Measurements from ENCODE around the gene EPM2A. TPM values are rescaled to one million over a fixed set of nuclear protein-coding genes. Genes with fewer than 3 reads are reported as not detected.

EPM2A gene
- total and polyA plus RNA-seq, 2 donors from 2014 or later, result 7.8 to 9.6 TPM

- Histone ChIP-seq H3K36me3 (ENCODE audit: control insufficient read depth in 2 of 3, insufficient read depth in 3 of 3, low read length in 3 of 3) (no peaks in the 10 kb centered on the region), H3K4me1 (ENCODE audit: control insufficient read depth in 2 of 3, insufficient read depth in 2 of 3, low read depth in 1 of 3, low read length in 3 of 3) (no peaks in the 10 kb centered on the region), H3K9me3 (ENCODE audit: control insufficient read depth in 2 of 3, insufficient read depth in 1 of 3, low read length in 3 of 3) (peaks cover 0 to 3% (median 0%) of the 10 kb centered on the region in 3 donors), H3K4me3 (ENCODE audit: low read length in 3 of 3) (no peak overlapping the region), H3K9ac (ENCODE audit: low read length in 3 of 3) (no peak overlapping the region), H3K27me3 (ENCODE audit: control insufficient read depth, insufficient read depth, low read length) (no peaks in the 10 kb centered on the region), H3K27ac (ENCODE audit: low read depth in 2 of 2, low read length in 2 of 2) (no peak overlapping the region)
- intact Hi-C loops (cut with DNase I), result no loop called here
- FAIRE-seq (no peak), DNase-seq (no peak)
- TF ChIP-seq, protein P1, sequence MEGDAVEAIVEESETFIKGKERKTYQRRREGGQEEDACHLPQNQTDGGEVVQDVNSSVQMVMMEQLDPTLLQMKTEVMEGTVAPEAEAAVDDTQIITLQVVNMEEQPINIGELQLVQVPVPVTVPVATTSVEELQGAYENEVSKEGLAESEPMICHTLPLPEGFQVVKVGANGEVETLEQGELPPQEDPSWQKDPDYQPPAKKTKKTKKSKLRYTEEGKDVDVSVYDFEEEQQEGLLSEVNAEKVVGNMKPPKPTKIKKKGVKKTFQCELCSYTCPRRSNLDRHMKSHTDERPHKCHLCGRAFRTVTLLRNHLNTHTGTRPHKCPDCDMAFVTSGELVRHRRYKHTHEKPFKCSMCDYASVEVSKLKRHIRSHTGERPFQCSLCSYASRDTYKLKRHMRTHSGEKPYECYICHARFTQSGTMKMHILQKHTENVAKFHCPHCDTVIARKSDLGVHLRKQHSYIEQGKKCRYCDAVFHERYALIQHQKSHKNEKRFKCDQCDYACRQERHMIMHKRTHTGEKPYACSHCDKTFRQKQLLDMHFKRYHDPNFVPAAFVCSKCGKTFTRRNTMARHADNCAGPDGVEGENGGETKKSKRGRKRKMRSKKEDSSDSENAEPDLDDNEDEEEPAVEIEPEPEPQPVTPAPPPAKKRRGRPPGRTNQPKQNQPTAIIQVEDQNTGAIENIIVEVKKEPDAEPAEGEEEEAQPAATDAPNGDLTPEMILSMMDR (IDR thresholded peaks at IDR 0.05; ENCODE audit: borderline replicate concordance, extremely low read depth, insufficient read depth), result no peak
Observed at GRCh38 chr6:145723646-145724045, 11.7 kb downstream of the EPM2A start.

DNA sequence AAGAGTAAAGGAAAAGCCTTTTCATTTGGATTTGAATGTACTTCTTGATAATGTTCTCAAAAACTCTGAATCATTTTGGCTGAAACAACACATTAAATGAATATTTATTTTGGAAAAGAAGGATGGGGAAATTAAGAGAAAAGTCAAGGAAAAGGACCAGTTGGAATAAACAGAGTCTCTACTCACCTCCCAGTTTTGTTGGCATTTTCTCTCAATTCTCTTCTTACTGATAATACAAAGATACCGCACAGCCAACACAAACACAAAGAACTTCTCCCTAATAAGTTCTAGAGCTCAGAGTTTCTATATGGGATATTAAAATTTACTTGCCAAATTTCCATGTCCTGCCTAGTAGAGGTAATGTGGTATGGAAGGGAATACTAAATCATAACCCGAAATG lies 13.1 kb downstream of the EPM2A start:
- Histone ChIP-seq H3K27ac (ENCODE audit: low read depth in 2 of 2, low read length in 2 of 2) (no peak overlapping the region), H3K27me3 (ENCODE audit: control insufficient read depth, insufficient read depth, low read length) (no peaks in the 10 kb centered on the region), H3K4me3 (ENCODE audit: low read length in 3 of 3) (no peak overlapping the region), H3K36me3 (ENCODE audit: control insufficient read depth in 2 of 3, insufficient read depth in 3 of 3, low read length in 3 of 3) (no peaks in the 10 kb centered on the region), H3K9me3 (ENCODE audit: control insufficient read depth in 2 of 3, insufficient read depth in 1 of 3, low read length in 3 of 3) (peaks cover 0 to 3% (median 0%) of the 10 kb centered on the region in 3 donors), H3K9ac (ENCODE audit: low read length in 3 of 3) (no peak overlapping the region), H3K4me1 (ENCODE audit: control insufficient read depth in 2 of 3, insufficient read depth in 2 of 3, low read depth in 1 of 3, low read length in 3 of 3) (no peaks in the 10 kb centered on the region)
- intact Hi-C loops (cut with DNase I), result no loop called here
- DNase-seq (no peak), FAIRE-seq (no peak)
- TF ChIP-seq, protein P1 (IDR thresholded peaks at IDR 0.05; ENCODE audit: borderline replicate concordance, extremely low read depth, insufficient read depth), result no peak

DNA sequence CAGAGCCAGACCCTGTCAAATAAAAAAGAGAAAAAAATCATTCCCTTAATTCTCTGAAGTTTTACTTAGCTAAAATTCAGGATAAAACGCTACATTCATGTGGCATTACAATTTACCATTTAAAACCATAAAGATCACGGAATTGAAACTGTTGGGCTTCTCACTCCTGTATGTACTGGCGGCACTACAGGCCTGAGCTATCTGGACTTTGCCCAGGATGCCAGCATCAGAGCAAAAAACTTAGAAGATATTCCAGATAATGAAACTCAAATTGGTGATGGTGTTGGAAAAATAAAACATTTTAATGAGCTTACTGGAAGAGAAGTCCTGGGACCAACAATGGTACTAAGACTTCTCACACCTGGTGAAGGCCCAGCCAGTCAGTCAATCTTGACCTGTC lies 14.2 kb downstream of the EPM2A start:
- H3K4me3 ChIP-seq (ENCODE audit: low read length in 3 of 3), result no peak overlapping the region
- DNase-seq (no peak), FAIRE-seq (no peak)
- H3K27me3 ChIP-seq (ENCODE audit: control insufficient read depth, insufficient read depth, low read length), result no peaks in the 10 kb centered on the region
- no peak overlapping the region for H3K9ac ChIP-seq (ENCODE audit: low read length in 3 of 3)
- no peak overlapping the region for H3K27ac ChIP-seq (ENCODE audit: low read depth in 2 of 2, low read length in 2 of 2)
- intact Hi-C loops (cut with DNase I), result no loop called here
- H3K36me3 ChIP-seq (ENCODE audit: control insufficient read depth in 2 of 3, insufficient read depth in 3 of 3, low read length in 3 of 3), result no peaks in the 10 kb centered on the region
- H3K4me1 ChIP-seq (ENCODE audit: control insufficient read depth in 2 of 3, insufficient read depth in 2 of 3, low read depth in 1 of 3, low read length in 3 of 3), result no peaks in the 10 kb centered on the region
- TF ChIP-seq, protein P1 (IDR thresholded peaks at IDR 0.05; ENCODE audit: borderline replicate concordance, extremely low read depth, insufficient read depth), result no peak
- H3K9me3 ChIP-seq (ENCODE audit: control insufficient read depth in 2 of 3, insufficient read depth in 1 of 3, low read length in 3 of 3), result peaks cover 0 to 3% (median 0%) of the 10 kb centered on the region in 3 donors

DNA sequence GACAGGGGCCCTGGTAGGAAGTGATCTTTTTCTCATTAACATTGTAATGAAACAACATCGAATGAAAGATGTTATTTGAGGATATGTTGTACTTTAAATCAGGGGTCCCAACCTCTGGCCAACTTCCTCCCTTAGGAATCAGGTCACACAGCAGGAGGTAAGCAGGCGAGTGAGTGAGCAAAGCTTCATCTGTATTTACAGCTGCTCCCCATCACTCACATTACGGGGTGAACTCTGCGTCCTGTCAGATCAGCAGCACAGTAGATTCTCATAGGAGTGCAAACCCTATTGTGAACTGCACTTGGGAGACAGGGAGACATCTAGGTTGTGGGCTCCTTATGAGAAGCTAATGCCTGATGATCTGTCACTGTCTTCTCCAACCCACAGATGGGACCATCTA lies 19.9 kb downstream of the EPM2A start:
- no peaks in the 10 kb centered on the region for H3K4me1 ChIP-seq (ENCODE audit: control insufficient read depth in 2 of 3, insufficient read depth in 2 of 3, low read depth in 1 of 3, low read length in 3 of 3)
- FAIRE-seq, result no peak

More for the DNA sequence above, 19.9 kb downstream of the EPM2A start:
- no peaks in the 10 kb centered on the region for H3K36me3 ChIP-seq (ENCODE audit: control insufficient read depth in 2 of 3, insufficient read depth in 3 of 3, low read length in 3 of 3)
- intact Hi-C loops (cut with DNase I), result no loop called here
- H3K4me3 ChIP-seq (ENCODE audit: low read length in 3 of 3), result no peak overlapping the region
- no peak for DNase-seq
- H3K27ac ChIP-seq (ENCODE audit: low read depth in 2 of 2, low read length in 2 of 2), result no peak overlapping the region
- H3K27me3 ChIP-seq (ENCODE audit: control insufficient read depth, insufficient read depth, low read length), result no peaks in the 10 kb centered on the region
- TF ChIP-seq, protein P1 (IDR thresholded peaks at IDR 0.05; ENCODE audit: borderline replicate concordance, extremely low read depth, insufficient read depth), result no peak
- H3K9ac ChIP-seq (ENCODE audit: low read length in 3 of 3), result no peak overlapping the region
- H3K9me3 ChIP-seq (ENCODE audit: control insufficient read depth in 2 of 3, insufficient read depth in 1 of 3, low read length in 3 of 3), result peaks cover 0 to 3% (median 0%) of the 10 kb centered on the region in 3 donors

Measured in kidney (tissue), 14 donors.